SU-DHL-6 (cell line): Measurements from ENCODE around the gene BORCS8.
"Not testable (repeated sequence)": the region's sequence is repeated elsewhere in the genome, so short reads cannot be mapped to it uniquely, and the experiment has no call there.

Experiments
- H2AFZ ChIP-seq: fragments of 200-600 bp; sonication (generic); 2 replicates; pipeline ENCODE4 v1.6.1; 2014; ENCODE audit warnings: low read depth, mild to moderate bottlenecking, moderate library complexity, mixed read lengths, antibody characterized with exemption, low read length; ENCODE audit not compliant: severe bottlenecking
- H3F3A ChIP-seq: fragments of 200-600 bp; shearing (Covaris generic); 2 replicates; pipeline ENCODE4 v1.6.0; 2016; ENCODE audit warnings: antibody characterized with exemption, mild to moderate bottlenecking; ENCODE audit not compliant: insufficient read depth
- H3K27ac ChIP-seq: fragments of 200-600 bp; sonication (generic); 2 replicates; pipeline ENCODE4 v1.5.1; 2016; ENCODE audit warnings: low read depth, mild to moderate bottlenecking, low read length, moderate library complexity, mixed read lengths
- H3K27me3 ChIP-seq: fragments of 200-600 bp; sonication (generic), shearing (Covaris generic); 2 replicates; pipeline ENCODE4 v1.6.0; 2014; ENCODE audit warnings: mild to moderate bottlenecking, low read length
- H3K36me3 ChIP-seq: fragments of 200-600 bp; sonication (generic); 2 replicates; pipeline ENCODE4 v1.6.1; 2014; ENCODE audit warnings: mild to moderate bottlenecking, low read length, mixed read lengths
- H3K4me2 ChIP-seq: fragments of 300-600, 200-600 bp; shearing (Covaris generic), sonication (generic); 2 replicates; pipeline ENCODE4 v1.6.0; 2014; ENCODE audit warnings: low read length, low read depth, mild to moderate bottlenecking; ENCODE audit not compliant: poor library complexity, severe bottlenecking
- H3K4me3 ChIP-seq: fragments of 200-600 bp; sonication (generic); 2 replicates; pipeline ENCODE4 v1.5.1; 2014; ENCODE audit warnings: antibody characterized with exemption, low read length, mild to moderate bottlenecking, mixed read lengths; ENCODE audit not compliant: insufficient read depth, poor library complexity, severe bottlenecking
- H3K79me2 ChIP-seq: fragments of 200-600 bp; sonication (generic); 2 replicates; pipeline ENCODE4 v1.6.1; 2014; ENCODE audit warnings: mild to moderate bottlenecking, low read length, moderate library complexity; ENCODE audit not compliant: insufficient read depth
- H3K9ac ChIP-seq: fragments of 200-600 bp; sonication (generic); 2 replicates; pipeline ENCODE4 v1.7.0; 2014; ENCODE audit warnings: mild to moderate bottlenecking, low read length
- H3K9me2 ChIP-seq: fragments of 200-600 bp; sonication (generic); replicated peaks from 2 replicates; pipeline ENCODE4 v1.6.1; 2014; ENCODE audit warnings: low read length; ENCODE audit not compliant: insufficient read depth
- H3K9me3 ChIP-seq: fragments of 200-600 bp; sonication (generic); 2 replicates; pipeline ENCODE4 v1.6.1; 2014; ENCODE audit warnings: low read length, mixed read lengths; ENCODE audit not compliant: insufficient read depth
- H4K20me1 ChIP-seq: fragments of 200-600 bp; sonication (generic); 2 replicates; pipeline ENCODE4 v1.6.1; 2014; ENCODE audit warnings: low read depth, mild to moderate bottlenecking, antibody characterized with exemption, low read length, moderate library complexity, mixed read lengths
- CTCF ChIP-seq: fragments of 200-600 bp; sonication (generic); IDR thresholded peaks from one replicate; pipeline ENCODE4 v1.5.1; 2017; ENCODE audit warnings: antibody characterized with exemption, mild to moderate bottlenecking, low read length, moderate library complexity; ENCODE audit not compliant: insufficient read depth, poor library complexity, severe bottlenecking
- EZH2phosphoT487 ChIP-seq: fragments of 200-600 bp; sonication (generic), shearing (Covaris generic); conservative IDR thresholded peaks from 2 replicates; pipeline ENCODE4 v1.6.1; 2018; ENCODE audit warnings: mild to moderate bottlenecking, antibody characterized with exemption, low read length, moderate library complexity, mixed read lengths

The BORCS8 gene

GRCh38 chr19:19176950-19177349 is 15.0 kb downstream of the BORCS8 start:
- Histone ChIP-seq H3K4me3 (no peak overlapping the region), H3K27me3 (no peaks in the 10 kb centered on the region), H3K9me2 (no peaks in the 10 kb centered on the region), H4K20me1 (no peaks in the 10 kb centered on the region), H3K36me3 (no peaks in the 10 kb centered on the region), H3K9me3 (no peaks in the 10 kb centered on the region), H3K27ac (no peak overlapping the region), H2AFZ (no peak overlapping the region), H3F3A (peaks cover 7% of the 10 kb centered on the region; the same call in 1 of the 2 replicates), H3K4me2 (no peak overlapping the region), H3K9ac (no peak overlapping the region), H3K79me2 (no peaks in the 10 kb centered on the region)
- TF ChIP-seq CTCF (no peak), EZH2phosphoT487 (no peak)

- not testable (repeated sequence) for H4K20me1 ChIP-seq
Measured at GRCh38 chr19:19173243-19173642, 18.7 kb downstream of the BORCS8 start.

GRCh38 chr19:19171821-19172532 is 20.0 kb downstream of the BORCS8 start:
- Histone ChIP-seq H3K79me2 (peaks cover 31% of the 10 kb centered on the region), H3K4me2 (peak overlapping the region; percentile 71), H3K27ac (peak overlapping the region; percentile 92), H3K9me3 (no peaks in the 10 kb centered on the region), H3K36me3 (peaks cover 4% of the 10 kb centered on the region), H3K9me2 (no peaks in the 10 kb centered on the region), H3K27me3 (no peaks in the 10 kb centered on the region), H3K9ac (peak overlapping the region; percentile 94), H3F3A (peaks cover 40% of the 10 kb centered on the region), H3K4me3 (no peak overlapping the region), H4K20me1 (no peaks in the 10 kb centered on the region), H2AFZ (no peak overlapping the region)
- no peak for TF ChIP-seq EZH2phosphoT487
- no peak for TF ChIP-seq CTCF

More at GRCh38 chr19:19173243-19173642, 18.7 kb downstream of the BORCS8 start:
- H3K79me2 ChIP-seq, result peaks cover 18% of the 10 kb centered on the region
- H3K4me3 ChIP-seq, H3K9me2 ChIP-seq, H2AFZ ChIP-seq, H3K36me3 ChIP-seq, H3K9me3 ChIP-seq, H3K27me3 ChIP-seq, H3K9ac ChIP-seq: not testable (repeated sequence)
- H3K4me2 ChIP-seq, result peak overlapping the region; percentile 4
- H3K27ac ChIP-seq, result peak overlapping the region; percentile 74
- peaks cover 27% of the 10 kb centered on the region for H3F3A ChIP-seq

GRCh38 chr19:19170873-19171672 is 20.9 kb downstream of the BORCS8 start:
- Histone ChIP-seq H2AFZ (no peak overlapping the region), H3K9me3 (no peaks in the 10 kb centered on the region), H3K4me2 (peak overlapping the region; percentile 71), H3K36me3 (peaks cover 4% of the 10 kb centered on the region), H3K27me3 (no peaks in the 10 kb centered on the region), H3K9ac (peak overlapping the region; percentile 94), H3K79me2 (peaks cover 40% of the 10 kb centered on the region), H3F3A (peaks cover 49% of the 10 kb centered on the region), H3K9me2 (no peaks in the 10 kb centered on the region), H3K4me3 (peak overlapping the region; percentile 81), H4K20me1 (no peaks in the 10 kb centered on the region), H3K27ac (peak overlapping the region; percentile 92)
- TF ChIP-seq CTCF (no peak), EZH2phosphoT487 (no peak)
